H1 (cell line): Measurements from ENCODE around the gene NEGR1. TPM values are rescaled to one million over a fixed set of nuclear protein-coding genes. Genes with fewer than 3 reads are reported as not detected.

Source experiments
- CTCF ChIA-PET: fragments of 300-600 bp; sonication (Branson Sonifier 250); formaldehyde crosslinking; loops from one replicate; lab custom pipeline; 2021; ENCODE audit not compliant: partially characterized antibody; lab: Charles Lee
- POLR2A ChIA-PET: fragments of 300-600 bp; sonication (Branson Sonifier 250); formaldehyde crosslinking; loops from one replicate; lab custom pipeline; 2021; ENCODE audit warnings: inconsistent platforms; ENCODE audit not compliant: partially characterized antibody; lab: Charles Lee
- DNase-seq, 2 experiments: peaks; one replicate each; pipeline versions ENCODE4 v3.0.0 to v3.0.0-alpha.2; 2010 to 2022; ENCODE audit warnings: low spot score in 2 of 2, low read depth in 1 of 2, mixed read lengths in 1 of 2
- FAIRE-seq: peaks from 2 replicates; lab custom pipeline; 2011; peaks lifted over from hg19 to GRCh38; lab: Jason Lieb, UNC
- H2AFZ ChIP-seq: 2 replicates; pipeline ENCODE4 v1.8.1; 2012; ENCODE audit warnings: low read length, inconsistent platforms
- H2AK5ac ChIP-seq: 2 replicates; pipeline ENCODE4 v1.6.1; 2013; ENCODE audit warnings: low read depth, low read length
- H2BK120ac ChIP-seq: replicated peaks from 2 replicates; pipeline ENCODE3; 2013; ENCODE audit warnings: low read depth, low read length, inconsistent platforms
- H2BK12ac ChIP-seq: 2 replicates; pipeline ENCODE4 v1.6.1; 2013; ENCODE audit warnings: low read depth, low read length
- H2BK15ac ChIP-seq: 2 replicates; pipeline ENCODE4 v1.6.1; 2013; ENCODE audit warnings: low read length
- H2BK20ac ChIP-seq: 2 replicates; pipeline ENCODE4 v1.6.1; 2013; ENCODE audit warnings: low read length
- H2BK5ac ChIP-seq: 2 replicates; pipeline ENCODE4 v1.6.1; 2013; ENCODE audit warnings: low read depth, low read length
- H3K14ac ChIP-seq: 2 replicates; pipeline ENCODE4 v1.6.1; 2013; ENCODE audit warnings: inconsistent platforms; ENCODE audit not compliant: insufficient read length
- H3K18ac ChIP-seq: 2 replicates; pipeline ENCODE4 v1.6.1; 2013; ENCODE audit warnings: low read length; ENCODE audit errors: extremely low read depth
- H3K23ac ChIP-seq: 2 replicates; pipeline ENCODE4 v1.6.1; 2013; ENCODE audit warnings: inconsistent platforms; ENCODE audit not compliant: insufficient read length
- H3K23me2 ChIP-seq: 2 replicates; pipeline ENCODE4 v1.6.1; 2013; ENCODE audit warnings: low read depth, low read length
- H3K27ac ChIP-seq: 2 replicates; pipeline ENCODE4 v1.6.1; 2011; ENCODE audit warnings: low read depth, low read length, inconsistent platforms
- H3K27me3 ChIP-seq, 4 experiments: replicated peaks in 1 of 4; 1 replicate in 1 of 4; 2 replicates in 3 of 4; pipeline versions ENCODE4 v1.6.1 to v1.8.1; 2011 to 2013; ENCODE audit warnings: low read length in 3 of 4, mild to moderate bottlenecking in 3 of 4, inconsistent platforms in 2 of 4, mixed read lengths in 2 of 4, moderate library complexity in 1 of 4; ENCODE audit not compliant: control insufficient read depth in 3 of 4, insufficient read depth in 3 of 4; ENCODE audit errors: extremely low read depth in 1 of 4
- H3K36me3 ChIP-seq, 4 experiments: 2 replicates each; pipeline versions ENCODE4 v1.6.1 to v1.8.1; 2011 to 2013; ENCODE audit warnings: mild to moderate bottlenecking in 4 of 4, low read length in 3 of 4, moderate library complexity in 2 of 4, control low read depth in 1 of 4, inconsistent platforms in 1 of 4; ENCODE audit not compliant: insufficient read depth in 4 of 4, control insufficient read depth in 2 of 4
- H3K4ac ChIP-seq: replicated peaks from 2 replicates; pipeline ENCODE3; 2013; ENCODE audit warnings: low read length, low read depth, mixed read lengths, inconsistent platforms; ENCODE audit not compliant: insufficient read length
- H3K4me1 ChIP-seq, 4 experiments: replicated peaks in 1 of 4; 1 replicate in 1 of 4; 2 replicates in 3 of 4; pipeline versions ENCODE4 v1.6.1 to v1.8.1; 2011 to 2013; ENCODE audit warnings: low read length in 3 of 4, inconsistent platforms in 2 of 4, mixed read lengths in 1 of 4; ENCODE audit not compliant: insufficient read depth in 4 of 4, control insufficient read depth in 3 of 4
- H3K4me2 ChIP-seq, 2 experiments: 2 replicates each; pipeline versions ENCODE4 v1.6.1 to v1.8.1; 2011 to 2013; ENCODE audit warnings: low read depth in 2 of 2, low read length in 2 of 2, control low read depth in 1 of 2, inconsistent platforms in 1 of 2, mild to moderate bottlenecking in 1 of 2; ENCODE audit not compliant: insufficient read depth in 1 of 2
- H3K4me3 ChIP-seq, 4 experiments: fragments of 200-600, 300-600 bp in 1 of 4; sonication (generic), shearing (Covaris generic), sonication (Bioruptor Twin) in 1 of 4; 2 replicates each; pipeline versions ENCODE4 v1.5.1 to v1.8.1; 2011 to 2016; ENCODE audit warnings: low read length in 4 of 4, low read depth in 3 of 4, control low read depth in 2 of 4, inconsistent platforms in 2 of 4, mild to moderate bottlenecking in 2 of 4, mixed read lengths in 1 of 4, moderate library complexity in 1 of 4; ENCODE audit not compliant: insufficient read depth in 2 of 4; ENCODE audit errors: extremely low read depth in 1 of 4
- H3K56ac ChIP-seq: replicated peaks from 2 replicates; pipeline ENCODE3; 2013; ENCODE audit warnings: low read depth, mild to moderate bottlenecking, mixed read lengths, low read length, inconsistent platforms; ENCODE audit not compliant: insufficient read length
- H3K79me1 ChIP-seq: 2 replicates; pipeline ENCODE4 v1.6.1; 2013; ENCODE audit warnings: low read depth, low read length, control low read depth
- H3K79me2 ChIP-seq, 2 experiments: 2 replicates each; pipeline versions ENCODE4 v1.6.1 to v1.8.1; 2012 to 2013; ENCODE audit warnings: low read length in 2 of 2, mild to moderate bottlenecking in 2 of 2, inconsistent platforms in 1 of 2; ENCODE audit not compliant: insufficient read depth in 2 of 2, control insufficient read depth in 1 of 2
- H3K9ac ChIP-seq, 4 experiments: replicated peaks in 1 of 4; 1 replicate in 1 of 4; 2 replicates in 3 of 4; pipeline versions ENCODE4 v1.6.1 to v1.8.1; 2011 to 2013; ENCODE audit warnings: low read depth in 3 of 4, low read length in 3 of 4, control low read depth in 2 of 4, mild to moderate bottlenecking in 2 of 4, moderate library complexity in 2 of 4, inconsistent platforms in 1 of 4; ENCODE audit errors: extremely low read depth in 1 of 4
- H3K9me3 ChIP-seq, 2 experiments: 2 replicates each; pipeline versions ENCODE4 v1.6.1 to v1.8.1; 2012 to 2013; ENCODE audit warnings: mild to moderate bottlenecking in 2 of 2, moderate library complexity in 2 of 2, control low read depth in 1 of 2, inconsistent platforms in 1 of 2, low read depth in 1 of 2, low read length in 1 of 2, mixed read lengths in 1 of 2; ENCODE audit not compliant: insufficient read depth in 2 of 2
- H4K20me1 ChIP-seq, 2 experiments: replicated peaks in 1 of 2; 2 replicates each; pipeline versions ENCODE3 to v1.8.1; 2011 to 2013; ENCODE audit warnings: inconsistent platforms in 2 of 2, low read length in 2 of 2, mild to moderate bottlenecking in 1 of 2; ENCODE audit not compliant: insufficient read depth in 2 of 2, control insufficient read depth in 1 of 2
- H4K5ac ChIP-seq: 2 replicates; pipeline ENCODE4 v1.6.1; 2013; ENCODE audit warnings: low read length, low read depth, mixed read lengths, inconsistent platforms; ENCODE audit not compliant: insufficient read length
- H4K8ac ChIP-seq: 2 replicates; pipeline ENCODE4 v1.8.0; 2013; ENCODE audit warnings: mild to moderate bottlenecking, moderate library complexity, low read length, inconsistent platforms; ENCODE audit not compliant: insufficient read depth; ENCODE audit errors: extremely low read depth
- H4K91ac ChIP-seq: replicated peaks from 2 replicates; pipeline ENCODE3; 2013; ENCODE audit warnings: low read length, mixed read lengths, inconsistent platforms; ENCODE audit not compliant: insufficient read length
- BRCA1 ChIP-seq: IDR thresholded peaks from 2 replicates; pipeline ENCODE4 v1.6.1; 2012; ENCODE audit warnings: low read depth, low read length, improper control_type of control experiment
- CREB1 ChIP-seq: IDR thresholded peaks from 2 replicates; pipeline ENCODE4 v1.6.1; 2012; ENCODE audit warnings: inconsistent platforms
- EZH2 ChIP-seq: fragments of 200-600 bp; sonication (generic); IDR thresholded peaks from 2 replicates; pipeline ENCODE4 v1.7.1; 2012; ENCODE audit warnings: low read depth, mild to moderate bottlenecking, moderate library complexity, low read length, inconsistent platforms; ENCODE audit not compliant: severe bottlenecking
- JUN ChIP-seq: IDR thresholded peaks from 2 replicates; pipeline ENCODE4 v1.6.1; 2011; ENCODE audit warnings: low read depth, mild to moderate bottlenecking, improper control_type of control experiment, low read length
- KDM5A ChIP-seq: fragments of 200-600 bp; IDR thresholded peaks from 2 replicates; pipeline ENCODE4 v1.7.1; 2012; ENCODE audit warnings: mild to moderate bottlenecking, low read length, inconsistent platforms, mixed read lengths
- POLR2A ChIP-seq, 2 experiments: IDR thresholded peaks; 1 replicate in 1 of 2; 2 replicates in 1 of 2; pipeline ENCODE4 v1.6.1; 2011; ENCODE audit warnings: low read depth in 2 of 2, low read length in 2 of 2, mild to moderate bottlenecking in 2 of 2; ENCODE audit errors: control extremely low read depth in 1 of 2
- RAD21 ChIP-seq, 2 experiments: IDR thresholded peaks in 1 of 2; conservative IDR thresholded peaks in 1 of 2; 2 replicates each; pipeline ENCODE4 v1.6.1; 2011; ENCODE audit warnings: low read depth in 2 of 2, low read length in 2 of 2, improper control_type of control experiment in 1 of 2, inconsistent platforms in 1 of 2, mild to moderate bottlenecking in 1 of 2, moderate library complexity in 1 of 2
- RFX5 ChIP-seq: IDR thresholded peaks from 2 replicates; pipeline ENCODE4 v1.6.1; 2011; ENCODE audit warnings: low read depth, low read length, improper control_type of control experiment, borderline replicate concordance
- RNF2 ChIP-seq: fragments of 200-900, 300-1000 bp; sonication (generic); IDR thresholded peaks from 2 replicates; pipeline ENCODE4 v1.7.1; 2016; ENCODE audit warnings: borderline replicate concordance, low read depth, mild to moderate bottlenecking, antibody characterized with exemption, low read length; ENCODE audit not compliant: poor library complexity, severe bottlenecking; ENCODE audit errors: missing control alignments
- SAP30 ChIP-seq: fragments of 300-600 bp; sonication (generic); IDR thresholded peaks from 2 replicates; pipeline ENCODE4 v1.7.1; 2012; ENCODE audit warnings: low read length, moderate library complexity, mild to moderate bottlenecking, inconsistent platforms; ENCODE audit not compliant: insufficient read depth, insufficient replicate concordance
- SP1 ChIP-seq: IDR thresholded peaks from 2 replicates; pipeline ENCODE4 v1.6.1; 2011; ENCODE audit warnings: low read depth, low read length
- SRF ChIP-seq: IDR thresholded peaks from 2 replicates; pipeline ENCODE4 v1.6.1; 2011; ENCODE audit warnings: mild to moderate bottlenecking, low read depth, low read length, moderate library complexity
- polyA plus RNA-seq, 7 experiments: library from polyadenylated mRNA; depleted of rRNA in 3 of 7; stranded (reverse) in 5 of 7; unstranded in 2 of 7; fragments of >200 nt in 5 of 7; fragments of 200-250 nt in 2 of 7; gene quantifications; 1 replicate in 5 of 7; 2 replicates in 1 of 7; 4 replicates in 1 of 7; pipeline versions ENCODE4 v1.2.1 to v1.2.3, GENCODE V29; 2011 to 2013; ENCODE audit warnings: missing spikeins in 2 of 7, mixed read lengths in 2 of 7
- total RNA-seq: library from RNA; stranded (reverse); fragmentation: NEBNext Ultra II Directional; extraction: Animal tissue kit (Norgen Biotek cat#: 25700); gene quantifications from 2 replicates; pipeline ENCODE4 v1.2.1, GENCODE V29; 2021
- TF ChIP-seq, protein P1 (sequence below): IDR thresholded peaks from 2 replicates; pipeline ENCODE4 v1.6.1; 2012; ENCODE audit warnings: low read length, inconsistent platforms

The NEGR1 gene
- total and polyA plus RNA-seq, 2 of the 8 experiments (the other 6 are each of a cell fraction or from before 2014, with no cell fraction given): 0.71 to 1.3 TPM

DNA sequence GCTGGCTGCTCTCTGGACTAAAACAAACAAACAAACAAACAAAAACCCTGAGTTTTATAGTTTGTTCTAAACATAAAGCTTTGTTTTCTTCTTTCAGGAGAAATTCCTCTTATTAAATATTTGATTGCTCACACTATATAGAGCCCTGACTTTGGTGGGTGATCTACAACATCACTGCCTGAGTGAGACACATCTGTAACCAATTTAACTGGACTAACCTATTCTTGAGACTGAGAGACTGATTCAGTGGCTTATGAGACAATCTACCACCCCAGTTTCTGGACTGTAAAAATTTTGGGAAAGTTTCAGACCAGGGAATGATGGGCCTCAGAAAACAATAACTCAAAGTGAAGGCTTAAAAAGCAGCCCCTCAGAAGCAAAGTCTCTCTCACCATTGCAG, 537.0 kb downstream of the NEGR1 start:
- no peaks in the 10 kb centered on the region for H3K79me2 ChIP-seq
- H3K23me2 ChIP-seq: no peaks in the 10 kb centered on the region
- no peak for DNase-seq
- FAIRE-seq: no peak
- no peak overlapping the region for H3K4me2 ChIP-seq
- H2BK15ac ChIP-seq: no peak overlapping the region
- H2AFZ ChIP-seq: no peak overlapping the region
- H3K27me3 ChIP-seq: no peaks in the 10 kb centered on the region
- no peak overlapping the region for H3K23ac ChIP-seq
- no peak overlapping the region for H4K8ac ChIP-seq
- no peak overlapping the region for H2AK5ac ChIP-seq
- H3K9me3 ChIP-seq: no peaks in the 10 kb centered on the region; a peak in 1 of 4 replicates
- POLR2A ChIA-PET: no interaction called here
- H4K5ac ChIP-seq: no peak overlapping the region
- no peak overlapping the region for H3K9ac ChIP-seq
- no peak overlapping the region for H4K91ac ChIP-seq
- TF ChIP-seq SP1 (no peak), JUN (no peak), CREB1 (no peak), EZH2 (no peak), SAP30 (no peak), RFX5 (no peak), BRCA1 (no peak), SRF (no peak), RNF2 (no peak), RAD21 (IDR thresholded peaks at IDR 0.05 in 1 of 2, conservative IDR thresholded peaks at IDR 0.05 in 1 of 2; ENCODE audit: low read depth in 2 of 2, low read length in 2 of 2) (no peak), POLR2A (IDR thresholded peaks at IDR 0.05; ENCODE audit: control extremely low read depth in 1 of 2, low read depth in 2 of 2, low read length in 2 of 2) (no peak), KDM5A (no peak)
- TF ChIP-seq, protein P1, sequence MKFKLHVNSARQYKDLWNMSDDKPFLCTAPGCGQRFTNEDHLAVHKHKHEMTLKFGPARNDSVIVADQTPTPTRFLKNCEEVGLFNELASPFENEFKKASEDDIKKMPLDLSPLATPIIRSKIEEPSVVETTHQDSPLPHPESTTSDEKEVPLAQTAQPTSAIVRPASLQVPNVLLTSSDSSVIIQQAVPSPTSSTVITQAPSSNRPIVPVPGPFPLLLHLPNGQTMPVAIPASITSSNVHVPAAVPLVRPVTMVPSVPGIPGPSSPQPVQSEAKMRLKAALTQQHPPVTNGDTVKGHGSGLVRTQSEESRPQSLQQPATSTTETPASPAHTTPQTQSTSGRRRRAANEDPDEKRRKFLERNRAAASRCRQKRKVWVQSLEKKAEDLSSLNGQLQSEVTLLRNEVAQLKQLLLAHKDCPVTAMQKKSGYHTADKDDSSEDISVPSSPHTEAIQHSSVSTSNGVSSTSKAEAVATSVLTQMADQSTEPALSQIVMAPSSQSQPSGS: no peak
- no peak overlapping the region for H3K14ac ChIP-seq
- CTCF ChIA-PET: no interaction called here
- H3K18ac ChIP-seq: no peak overlapping the region
- H2BK12ac ChIP-seq: no peak overlapping the region
- H4K20me1 ChIP-seq: no peaks in the 10 kb centered on the region
- H3K4ac ChIP-seq: no peak overlapping the region
- no peaks in the 10 kb centered on the region for H3K36me3 ChIP-seq
- H3K56ac ChIP-seq: no peak overlapping the region
- H2BK120ac ChIP-seq: no peak overlapping the region
- H2BK20ac ChIP-seq: no peak overlapping the region
- H3K4me3 ChIP-seq: no peak overlapping the region
- H3K27ac ChIP-seq: no peak overlapping the region
- no peak overlapping the region for H2BK5ac ChIP-seq
- H3K4me1 ChIP-seq: no peaks in the 10 kb centered on the region
- H3K79me1 ChIP-seq: no peaks in the 10 kb centered on the region
